HepG2 (cell line): Measurements from ENCODE around the gene EGFLAM. TPM values are rescaled to one million over a fixed set of nuclear protein-coding genes. Genes with fewer than 3 reads are reported as not detected.

Experiments
- ATAC-seq: fragments of 200-7000 bp; cut with Tn5 transposase; 3 replicates; pipeline ENCODE4 v1.9.1; 2020; ENCODE audit warnings: mild to moderate bottlenecking, moderate library complexity
- BruUV-seq: library from RNA; stranded (reverse); fragments of 400-500 nt; replicated peaks from 2 replicates; lab custom pipeline; 2021; lab: Mats Ljungman, UMichigan
- CTCF ChIA-PET: fragments of 300-600 bp; formaldehyde crosslinking; extraction: SDS; loops from one replicate; lab custom pipeline; 2021; ENCODE audit warnings: low total read pairs, inconsistent platforms, low intra/inter-chr PET ratio; lab: Yijun Ruan, JAX
- POLR2A ChIA-PET: fragments of 350-600 bp; sonication (Branson Sonifier 250); formaldehyde crosslinking; loops from one replicate; lab custom pipeline; 2020; ENCODE audit warnings: antibody characterized with exemption, inconsistent platforms; lab: Yijun Ruan, JAX
- DNase-seq: peaks from one replicate; pipeline ENCODE4 v3.0.0-alpha.2; 2015; ENCODE audit warnings: low spot score
- FAIRE-seq: peaks from 3 replicates; lab custom pipeline; 2011; peaks lifted over from hg19 to GRCh38; lab: Jason Lieb, UNC
- H2AFZ ChIP-seq: one replicate; pipeline ENCODE4 v1.6.1; 2011; ENCODE audit warnings: low read length, inconsistent platforms
- H3K27ac ChIP-seq: fragments of 300-600 bp; 3 replicates; pipeline ENCODE4 v1.8.0; 2011; ENCODE audit warnings: mixed run types, mild to moderate bottlenecking, mixed read lengths, low read length, inconsistent platforms; ENCODE audit not compliant: insufficient read depth; ENCODE audit errors: extremely low read length
- H3K27me3 ChIP-seq, 2 experiments: fragments of 200-600 bp in 1 of 2; 2 replicates in 1 of 2; 3 replicates in 1 of 2; pipeline versions ENCODE4 v1.6.0 to v1.8.0; 2011; ENCODE audit warnings: low read length in 2 of 2, mild to moderate bottlenecking in 2 of 2, moderate library complexity in 2 of 2, inconsistent platforms in 1 of 2; ENCODE audit not compliant: insufficient read depth in 2 of 2, control insufficient read depth in 1 of 2
- H3K36me3 ChIP-seq, 2 experiments: fragments of 200-600 bp in 1 of 2; replicated peaks in 1 of 2; 2 replicates in 1 of 2; 3 replicates in 1 of 2; pipeline versions ENCODE4 v1.5.1 to v1.8.0; 2011; ENCODE audit warnings: low read length in 2 of 2, inconsistent platforms in 1 of 2; ENCODE audit not compliant: insufficient read depth in 2 of 2, control insufficient read depth in 1 of 2
- H3K4me1 ChIP-seq: 2 replicates; pipeline ENCODE4 v1.5.1; 2012; ENCODE audit warnings: low read length, inconsistent platforms; ENCODE audit not compliant: insufficient read depth
- H3K4me2 ChIP-seq: 2 replicates; pipeline ENCODE4 v1.6.0; 2011; ENCODE audit warnings: low read depth, low read length, inconsistent platforms
- H3K4me3 ChIP-seq, 3 experiments: fragments of 200-600 bp in 1 of 3; sonication (generic), shearing (Covaris generic) in 1 of 3; replicated peaks in 1 of 3; 2 replicates each; pipeline ENCODE4 v1.5.1; 2011 to 2016; ENCODE audit warnings: low read length in 3 of 3, inconsistent platforms in 2 of 3, low read depth in 2 of 3, mild to moderate bottlenecking in 2 of 3, control low read depth in 1 of 3, mixed read lengths in 1 of 3; ENCODE audit not compliant: insufficient read depth in 1 of 3
- H3K79me2 ChIP-seq: one replicate; pipeline ENCODE4 v1.6.1; 2011; ENCODE audit warnings: low read length, inconsistent platforms; ENCODE audit not compliant: insufficient read depth
- H3K9ac ChIP-seq: 2 replicates; pipeline ENCODE4 v1.6.0; 2011; ENCODE audit warnings: mild to moderate bottlenecking, low read depth, low read length, inconsistent platforms; ENCODE audit not compliant: insufficient read depth
- H3K9me3 ChIP-seq: 2 replicates; pipeline ENCODE4 v1.5.1; 2012; ENCODE audit warnings: mild to moderate bottlenecking, low read length
- H4K20me1 ChIP-seq: 2 replicates; pipeline ENCODE4 v1.6.0; 2011; ENCODE audit warnings: inconsistent platforms, mild to moderate bottlenecking, low read length, moderate library complexity; ENCODE audit not compliant: insufficient read depth
- ERF ChIP-seq: IDR thresholded peaks from 2 replicates; pipeline ENCODE4 v1.6.1; 2018; ENCODE audit warnings: missing biosample characterization, missing genetic modification reagents
- GATAD1 ChIP-seq: IDR thresholded peaks from 2 replicates; pipeline ENCODE4 v1.6.1; 2016; ENCODE audit warnings: missing genetic modification reagents, missing compliant biosample characterization
- NCOR1 ChIP-seq: fragments of 200-600 bp; sonication (generic); IDR thresholded peaks from 2 replicates; pipeline ENCODE4 v1.7.0; 2017; ENCODE audit warnings: antibody characterized with exemption, low read length, borderline replicate concordance
- POLR2AphosphoS2 ChIP-seq: IDR thresholded peaks from 2 replicates; pipeline ENCODE4 v1.6.1; 2011; ENCODE audit warnings: low read depth, low read length, improper control_type of control experiment
- ZNF20 ChIP-seq: sonication (generic); formaldehyde crosslinking; IDR thresholded peaks from 2 replicates; pipeline ENCODE4 v1.4.0; 2020; ENCODE audit warnings: mild to moderate bottlenecking, moderate library complexity, missing genetic modification reagents
- ZNF207 ChIP-seq: fragments of 450-650 bp; IDR thresholded peaks from 2 replicates; pipeline ENCODE4 v1.6.1; 2016; ENCODE audit warnings: antibody characterized with exemption, borderline replicate concordance
- ZNF230 ChIP-seq: sonication (generic); formaldehyde crosslinking; IDR thresholded peaks from 2 replicates; pipeline ENCODE4 v1.4.0; 2020; ENCODE audit warnings: mild to moderate bottlenecking, missing genetic modification reagents
- ZNF24 ChIP-seq: fragments of 450-650 bp; IDR thresholded peaks from 2 replicates; pipeline ENCODE4 v1.6.1; 2017; ENCODE audit warnings: antibody characterized with exemption, mild to moderate bottlenecking
- ZNF7 ChIP-seq: IDR thresholded peaks from 2 replicates; pipeline ENCODE4 v1.6.1; 2016; ENCODE audit warnings: missing biosample characterization, missing genetic modification reagents
- ZSCAN21 ChIP-seq: sonication (generic); formaldehyde crosslinking; IDR thresholded peaks from 2 replicates; pipeline ENCODE4 v1.8.0; 2022; ENCODE audit warnings: mild to moderate bottlenecking, missing genetic modification reagents, moderate library complexity, borderline replicate concordance
- WGBS: methylation state at CpG from one replicate; pipeline ENCODE4 v1.1.6; 2017; ENCODE audit warnings: low lambda C conversion rate; 5-methylcytosine and 5-hydroxymethylcytosine counted together
- in situ Hi-C: cut with HindIII; loops from 2 replicates; pipeline ENCODE4 v1.10.0; 2017; ENCODE audit warnings: low pct_unique_long_range_greater_than_20kb; ENCODE audit not compliant: extremely low pct_ligation_motif_present
- intact Hi-C: fragments of 100-400 bp; cut with micrococcal nuclease; formaldehyde crosslinking; loops from one replicate; pipeline ENCODE4 v1.10.0; 2022; ENCODE audit not compliant: unreplicated experiment
- polyA plus RNA-seq, 8 experiments: library from polyadenylated mRNA; depleted of rRNA in 3 of 8; stranded (reverse) in 7 of 8; unstranded in 1 of 8; fragments of >200 nt; fragmentation: Illumina TruSeq in 4 of 8; extraction: Trizol in 4 of 8; gene quantifications; 2 replicates each; pipeline versions ENCODE4 v1.2.1 to v1.2.3, GENCODE V29; 2011 to 2016; ENCODE audit warnings: low read depth in 4 of 8, missing spikeins in 1 of 8, mixed read lengths in 1 of 8; ENCODE audit not compliant: insufficient read depth in 1 of 8
- total RNA-seq, 5 experiments: library from RNA; depleted of rRNA; stranded (reverse); fragments of >200 nt; fragmentation: Illumina TruSeq; extraction: Trizol; gene quantifications; 2 replicates each; pipeline ENCODE4 v1.2.3, GENCODE V29; 2016; ENCODE audit warnings: low read depth in 1 of 5

EGFLAM gene
- total and polyA plus RNA-seq, 2 of the 13 experiments (the other 11 are each of a cell fraction or from before 2014, with no cell fraction given) = not detected

DNA sequence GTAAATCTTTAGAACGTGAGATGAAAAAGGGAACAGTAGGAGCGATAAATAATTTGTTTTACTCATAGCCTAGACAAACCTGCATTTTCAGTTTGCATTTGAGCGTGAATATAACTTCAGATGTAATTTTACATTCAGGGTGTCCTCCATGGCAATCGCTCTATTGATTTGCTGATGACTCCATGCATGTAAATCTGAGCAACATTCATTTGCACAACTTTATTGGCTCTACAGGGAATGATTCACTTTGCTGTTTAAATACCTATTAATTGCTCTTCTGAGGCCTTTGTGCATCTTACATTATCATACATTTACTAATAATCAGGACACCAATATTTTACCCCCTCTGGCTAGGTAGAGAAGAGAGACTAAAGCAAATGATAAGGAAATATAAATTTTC lies 122.2 kb downstream of the EGFLAM start:
- BruUV-seq = no TSS peak
- H3K27ac ChIP-seq = no peak overlapping the region
- in situ Hi-C loops (no loop called here), intact Hi-C loops (no loop called here)
- no peak overlapping the region for H3K9ac ChIP-seq
- CTCF ChIA-PET = no interaction called here
- no peaks in the 10 kb centered on the region for H4K20me1 ChIP-seq
- H3K4me1 ChIP-seq = peaks cover 6% of the 10 kb centered on the region; the same call in 1 of the 2 replicates
- DNase-seq = no peak
- POLR2A ChIA-PET = no interaction called here
- H3K36me3 ChIP-seq = no peaks in the 10 kb centered on the region
- no peaks in the 10 kb centered on the region for H3K9me3 ChIP-seq
- TF ChIP-seq GATAD1 (CRISPR knock-in tag) = no peak
- no peak for TF ChIP-seq POLR2AphosphoS2
- no peak for TF ChIP-seq ZNF7 (CRISPR knock-in tag)
- no peak for TF ChIP-seq ZSCAN21
- no peak for TF ChIP-seq ZNF207
- no peak overlapping the region for H3K4me2 ChIP-seq
- 29% methylated on average over 4 of the region's 4 CpGs for WGBS
- H3K27me3 ChIP-seq = peaks cover 0 to 20% of the 10 kb centered on the region in 2 experiments; a peak in 2 of 5 replicates
- H3K4me3 ChIP-seq = no peak overlapping the region
- H2AFZ ChIP-seq = no peak overlapping the region
- no peak for ATAC-seq
- H3K79me2 ChIP-seq = no peaks in the 10 kb centered on the region
- FAIRE-seq = no peak

DNA sequence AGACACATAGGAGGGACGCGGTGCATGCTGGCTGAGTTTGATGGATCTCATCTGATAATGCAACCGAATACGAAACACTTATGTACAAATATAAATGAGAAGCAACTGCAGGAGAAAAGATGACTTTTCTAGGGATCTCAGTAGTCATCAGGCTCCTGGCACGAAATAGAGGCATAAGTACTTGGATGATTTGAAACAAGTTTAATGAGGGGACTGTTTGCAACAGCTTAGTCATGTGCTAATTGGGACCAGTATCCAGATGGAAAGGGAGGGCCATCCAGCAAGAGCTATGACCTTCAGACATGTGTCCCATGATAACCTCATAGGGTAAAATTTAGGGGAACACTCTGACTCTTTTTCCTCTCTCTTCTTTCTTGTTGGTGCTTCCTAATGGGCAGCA lies 123.0 kb downstream of the EGFLAM start:
- 58% methylated on average over 5 of the region's 5 CpGs for WGBS
- Histone ChIP-seq H2AFZ (no peak overlapping the region), H3K79me2 (no peaks in the 10 kb centered on the region), H3K4me3 (no peak overlapping the region), H3K9ac (no peak overlapping the region), H3K4me2 (no peak overlapping the region), H3K27ac (no peak overlapping the region), H4K20me1 (no peaks in the 10 kb centered on the region), H3K9me3 (no peaks in the 10 kb centered on the region), H3K36me3 (no peaks in the 10 kb centered on the region), H3K4me1 (peaks cover 6% of the 10 kb centered on the region; the same call in 1 of the 2 replicates), H3K27me3 (peaks cover 0 to 17% of the 10 kb centered on the region in 2 experiments; a peak in 2 of 5 replicates)
- FAIRE-seq = no peak
- CTCF ChIA-PET = no interaction called here
- no peak for ATAC-seq
- DNase-seq = no peak
- TF ChIP-seq ERF (CRISPR knock-in tag) (no peak), ZNF24 (no peak), ZNF20 (CRISPR knock-in tag) (no peak), NCOR1 (no peak), ZNF230 (CRISPR knock-in tag) (no peak)
- in situ Hi-C loops (no loop called here), intact Hi-C loops (no loop called here)
- POLR2A ChIA-PET = no interaction called here
- no TSS peak for BruUV-seq
